ENCODE results near the gene PARD6G.
"Not testable (repeated sequence)": the region's sequence is repeated elsewhere in the genome, so short reads cannot be mapped to it uniquely, and the experiment has no call there.

PARD6G gene

DNA sequence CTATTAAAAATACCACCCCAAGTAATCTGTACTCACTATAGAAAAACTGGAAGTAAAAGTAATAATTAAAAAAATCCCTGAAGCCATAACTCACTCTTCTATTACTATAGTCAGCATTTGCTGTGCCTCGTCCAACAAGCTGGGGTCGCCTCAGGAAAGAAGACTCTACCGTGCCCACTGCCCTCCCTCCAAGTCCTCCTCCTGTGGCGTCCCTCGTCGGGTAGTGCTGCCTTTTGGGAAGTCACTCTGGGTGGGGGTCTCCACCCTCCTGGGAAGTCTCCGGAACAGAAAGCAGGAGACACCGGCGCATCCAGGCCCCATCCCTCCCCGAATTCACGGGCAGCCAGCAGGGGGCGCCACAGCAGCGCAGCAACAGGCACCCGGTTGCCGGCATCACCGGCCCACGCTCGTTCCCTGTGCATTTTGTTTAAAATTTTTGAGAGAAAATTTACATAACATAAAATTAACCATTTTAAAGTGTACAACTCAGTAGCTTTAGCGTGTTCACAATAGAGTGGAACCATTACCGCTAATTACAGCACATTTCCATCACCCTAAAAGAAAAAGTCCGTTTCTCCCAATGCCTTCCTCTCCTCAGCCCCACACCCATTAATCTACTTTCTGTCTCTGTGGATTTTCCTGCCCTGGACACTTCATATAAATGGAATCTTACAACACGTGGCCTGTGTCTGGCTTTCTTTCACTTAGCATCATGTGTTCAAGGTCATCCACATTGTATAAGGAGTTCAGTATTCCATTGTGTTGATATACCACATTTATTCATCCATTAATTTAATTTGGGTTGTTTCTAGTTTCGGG lies 76.1 kb downstream of the PARD6G start:
- no peak for DNase-seq (ENCODE audit: low read depth)

DNA sequence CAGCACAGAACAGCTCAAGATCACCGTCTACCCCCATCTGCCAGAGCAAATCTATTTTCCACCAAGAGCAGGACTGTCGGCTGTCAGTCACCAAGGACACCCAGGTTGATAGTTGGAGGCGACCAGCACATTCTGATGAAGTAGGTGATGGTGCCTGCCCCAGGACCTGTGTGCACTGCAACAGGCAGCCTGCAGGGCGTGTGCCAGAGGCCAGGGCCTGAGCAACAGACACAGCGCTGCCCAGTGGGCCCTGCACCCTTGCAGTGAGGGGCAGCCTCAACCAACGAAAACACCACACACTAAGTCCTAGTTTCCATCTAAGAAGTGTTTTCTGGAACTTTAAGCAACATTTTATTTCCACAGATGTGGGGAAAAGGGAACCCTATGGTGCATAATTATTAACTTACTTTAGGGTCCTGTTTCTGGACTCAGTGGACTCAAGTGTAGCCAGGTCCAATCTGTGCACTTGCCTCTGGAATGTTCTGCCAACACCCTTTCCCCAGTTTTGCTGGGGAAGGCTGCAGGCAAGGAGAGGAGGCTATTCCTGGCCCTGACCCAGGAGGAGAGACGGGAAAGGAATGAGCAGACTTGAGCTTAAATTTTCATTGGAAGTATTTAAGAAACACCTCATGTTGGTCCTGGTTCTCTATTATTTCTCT lies 76.8 kb downstream of the PARD6G start:
- DNase-seq (ENCODE audit: low read depth): no peak

GRCh38 chr18:80169607-80170006 lies 77.7 kb downstream of the PARD6G start:
- no peak for DNase-seq (ENCODE audit: low read depth)

GRCh38 chr18:80168982-80169381 lies 78.3 kb downstream of the PARD6G start:
- no peak for DNase-seq (ENCODE audit: low read depth)

DNA sequence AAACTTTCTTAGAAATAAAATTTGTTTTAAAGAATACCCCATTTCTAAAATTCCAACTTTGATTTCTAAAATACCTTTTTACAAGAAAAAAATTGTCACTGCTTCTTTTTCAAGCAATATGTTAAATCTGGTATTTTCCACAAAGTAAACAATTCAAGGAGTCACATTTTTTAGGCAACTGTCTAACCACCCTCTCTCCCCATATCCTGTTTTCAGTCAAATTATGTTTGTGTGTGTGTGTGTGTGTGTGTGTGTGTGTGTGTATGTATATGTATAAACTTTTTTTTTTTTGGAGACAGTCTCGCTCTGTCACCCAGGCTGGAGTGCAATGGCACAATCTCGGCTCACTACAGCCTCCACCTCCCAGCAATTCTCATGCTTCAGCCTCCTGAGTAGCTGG lies 79.0 kb downstream of the PARD6G start:
- DNase-seq (ENCODE audit: low read depth): no peak

- DNase-seq (ENCODE audit: low read depth): no peak
These were observed 79.4 kb downstream of the PARD6G start for GRCh38 chr18:80167931-80168330.

DNA sequence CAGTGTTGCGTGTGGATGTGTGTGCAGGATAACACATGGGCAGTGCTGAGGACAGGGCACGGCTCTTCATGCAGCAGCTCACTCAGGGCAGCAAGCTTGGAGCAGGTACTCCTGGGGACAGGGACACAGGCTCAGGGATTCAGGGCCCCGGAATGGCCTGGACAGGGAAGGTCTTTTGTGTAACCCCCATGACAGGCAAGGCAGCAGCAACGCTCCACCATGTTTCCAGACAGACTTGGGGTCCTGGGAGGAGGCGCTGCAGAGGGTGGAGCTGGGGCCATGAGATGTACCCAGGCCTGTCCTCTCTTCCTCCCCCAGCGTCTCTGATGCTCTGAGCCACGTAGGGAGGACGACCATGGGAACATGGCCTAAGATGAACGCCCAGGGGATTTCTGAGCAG lies 80.0 kb downstream of the PARD6G start:
- DNase-seq (ENCODE audit: low read depth): no peak

GRCh38 chr18:80166725-80167124 lies 80.6 kb downstream of the PARD6G start:
- no peak for DNase-seq (ENCODE audit: low read depth)

- DNase-seq (ENCODE audit: low read depth): no peak
These were observed 81.1 kb downstream of the PARD6G start for GRCh38 chr18:80166240-80166639.

- DNase-seq (ENCODE audit: low read depth): not testable (repeated sequence)
These were observed 82.5 kb downstream of the PARD6G start for GRCh38 chr18:80164727-80165355.

DNA sequence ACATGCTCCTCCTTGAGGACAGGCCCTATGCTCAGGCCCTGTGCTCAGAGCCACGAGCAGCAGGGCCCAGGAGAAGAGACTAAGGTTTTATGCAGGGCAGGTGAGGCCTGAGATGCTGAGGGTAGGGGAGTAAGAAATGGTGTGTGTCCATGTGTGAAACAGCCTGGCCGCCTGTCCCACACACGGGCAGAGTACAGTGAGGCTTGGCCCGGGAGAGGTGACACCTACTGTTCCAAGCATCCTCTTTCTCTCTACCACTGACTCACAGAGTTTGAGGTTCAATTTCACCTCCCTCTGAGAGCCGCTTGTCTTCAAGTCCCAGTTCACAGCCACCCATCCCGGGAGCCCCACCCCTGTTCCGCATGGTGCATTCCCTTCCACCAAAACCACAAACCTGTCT lies 84.1 kb downstream of the PARD6G start:
- DNase-seq (ENCODE audit: low read depth): no peak

DNA sequence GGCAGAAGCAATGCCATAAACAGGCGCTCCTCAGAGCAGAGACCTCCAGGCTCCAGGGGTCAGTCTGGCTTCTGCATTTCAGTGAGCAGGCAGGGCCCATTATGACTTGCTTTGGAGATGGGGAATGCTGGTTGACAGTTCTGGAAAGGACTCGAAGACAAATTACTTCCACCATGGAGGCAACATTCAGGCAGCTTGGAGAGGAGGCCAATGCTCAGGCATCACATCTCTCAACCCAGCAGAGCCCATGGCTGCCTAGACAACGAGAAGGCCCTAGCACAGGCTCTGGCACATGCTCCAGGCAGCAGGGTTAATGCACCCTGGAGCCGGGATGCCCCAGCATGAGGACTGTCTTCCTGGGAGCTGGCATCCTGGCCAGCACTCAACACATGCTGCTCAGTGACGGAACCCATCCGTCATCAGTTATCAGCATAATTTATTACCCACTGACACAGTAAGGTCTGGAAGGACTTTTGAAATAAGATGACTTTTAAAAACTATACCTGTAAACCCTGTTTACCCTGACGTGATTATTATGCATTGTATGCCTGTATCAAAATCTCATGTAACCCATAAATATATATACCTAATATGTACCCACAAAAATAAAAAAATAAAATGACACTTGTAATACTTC lies 85.4 kb downstream of the PARD6G start:
- DNase-seq (ENCODE audit: low read depth): no peak

DNA sequence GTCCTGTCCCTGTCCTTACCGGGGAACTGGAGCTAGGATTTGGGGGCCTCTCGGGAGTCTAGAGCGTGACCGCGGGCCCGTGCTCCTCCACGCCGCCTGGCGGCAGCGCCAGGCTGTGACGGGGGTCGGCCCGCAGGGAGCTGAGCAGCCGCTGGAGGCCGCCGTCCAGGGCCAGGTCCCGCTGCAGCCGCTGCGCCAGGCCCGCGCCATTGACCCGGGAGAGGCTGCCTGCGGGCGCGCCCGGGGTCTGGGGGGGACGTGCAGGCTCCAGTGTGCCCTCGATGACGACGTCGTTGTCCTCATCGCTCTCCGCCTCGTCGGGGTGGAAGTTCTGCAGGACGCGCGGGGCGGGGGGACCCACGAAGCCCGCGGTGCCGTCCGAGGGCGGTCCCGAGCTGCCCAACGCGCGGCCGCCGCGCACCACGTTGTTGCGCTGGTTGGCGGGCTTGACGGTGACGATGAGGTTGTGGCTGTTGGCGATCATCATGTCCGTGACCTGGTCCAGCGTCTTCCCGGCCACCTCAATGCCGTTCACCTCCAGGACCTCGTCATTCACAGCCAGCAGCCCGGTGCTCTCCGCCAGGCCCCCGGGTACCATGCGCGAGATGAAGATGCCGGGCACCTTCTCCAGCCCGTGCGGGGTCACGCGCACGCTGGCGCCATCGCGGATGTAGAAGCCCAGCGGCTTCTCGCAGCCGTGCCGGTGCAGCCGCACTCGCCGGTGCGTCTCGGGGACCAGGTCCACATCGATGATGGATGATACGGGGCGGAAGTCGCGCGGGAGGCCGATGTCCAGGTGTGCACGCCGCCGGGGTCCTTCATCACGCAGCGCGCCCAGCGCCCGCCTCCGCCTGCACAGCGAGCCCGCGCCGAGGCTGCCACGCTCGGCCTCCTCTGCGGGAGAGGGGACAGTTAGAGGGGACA lies 87.3 kb downstream of the PARD6G start:
- DNase-seq (ENCODE audit: low read depth): no peak

GRCh38 chr18:80158365-80158764 lies 88.9 kb downstream of the PARD6G start:
- DNase-seq (ENCODE audit: low read depth): no peak

DNA sequence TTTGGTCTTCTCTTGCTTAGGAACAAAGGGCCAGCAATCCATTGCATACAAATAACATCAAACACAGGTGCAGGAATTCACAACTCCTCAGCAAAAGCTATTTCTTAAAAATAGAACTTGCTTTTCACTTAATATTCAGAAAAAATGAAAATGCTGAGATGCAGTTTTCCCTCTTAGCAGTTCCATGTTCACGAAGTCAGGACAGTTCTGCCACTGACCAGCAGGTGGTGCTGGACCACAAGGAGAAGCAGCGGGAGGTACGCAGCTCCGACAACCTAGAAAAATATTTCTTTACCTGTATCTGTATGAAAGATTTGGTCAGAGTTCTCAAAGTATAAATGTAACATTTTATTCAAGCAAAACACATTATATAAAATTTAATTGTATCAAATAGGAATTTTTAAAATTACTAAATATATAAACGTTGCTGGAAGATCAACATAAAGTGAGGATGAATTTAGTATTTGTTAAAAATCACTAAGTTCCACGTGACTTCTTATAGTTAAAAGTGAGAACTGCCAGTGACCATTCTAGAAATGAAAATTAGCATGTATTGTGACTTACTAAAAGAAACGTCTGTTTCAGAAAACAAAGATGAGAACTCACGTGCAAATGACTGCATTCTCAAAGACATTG lies 89.5 kb downstream of the PARD6G start:
- DNase-seq (ENCODE audit: low read depth): peak; percentile 67

- DNase-seq (ENCODE audit: low read depth): no peak
These were observed 93.0 kb downstream of the PARD6G start for GRCh38 chr18:80154293-80154692.

DNA sequence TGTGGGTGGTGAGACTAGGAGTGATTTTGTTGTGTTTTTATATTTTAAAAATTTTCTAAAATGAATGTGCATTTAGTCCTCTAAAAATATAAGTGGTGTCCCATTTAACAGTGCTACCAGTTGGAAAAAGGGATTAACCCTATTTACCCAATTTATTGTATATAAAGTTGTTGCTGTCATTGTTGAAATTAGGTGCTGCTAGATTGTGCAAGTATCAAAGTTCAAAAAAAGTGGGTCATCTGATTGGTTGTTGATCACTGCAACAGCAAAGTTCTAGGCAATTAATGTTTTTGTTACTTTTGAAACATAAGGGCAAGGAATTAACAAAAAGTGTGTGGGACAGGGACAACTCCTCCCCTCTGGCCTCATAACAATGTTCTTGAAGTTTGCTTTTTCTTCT lies 97.6 kb downstream of the PARD6G start:
- DNase-seq (ENCODE audit: low read depth): no peak

GRCh38 chr18:80148326-80149199 lies 98.8 kb downstream of the PARD6G start:
- no peak for DNase-seq (ENCODE audit: low read depth)

DNA sequence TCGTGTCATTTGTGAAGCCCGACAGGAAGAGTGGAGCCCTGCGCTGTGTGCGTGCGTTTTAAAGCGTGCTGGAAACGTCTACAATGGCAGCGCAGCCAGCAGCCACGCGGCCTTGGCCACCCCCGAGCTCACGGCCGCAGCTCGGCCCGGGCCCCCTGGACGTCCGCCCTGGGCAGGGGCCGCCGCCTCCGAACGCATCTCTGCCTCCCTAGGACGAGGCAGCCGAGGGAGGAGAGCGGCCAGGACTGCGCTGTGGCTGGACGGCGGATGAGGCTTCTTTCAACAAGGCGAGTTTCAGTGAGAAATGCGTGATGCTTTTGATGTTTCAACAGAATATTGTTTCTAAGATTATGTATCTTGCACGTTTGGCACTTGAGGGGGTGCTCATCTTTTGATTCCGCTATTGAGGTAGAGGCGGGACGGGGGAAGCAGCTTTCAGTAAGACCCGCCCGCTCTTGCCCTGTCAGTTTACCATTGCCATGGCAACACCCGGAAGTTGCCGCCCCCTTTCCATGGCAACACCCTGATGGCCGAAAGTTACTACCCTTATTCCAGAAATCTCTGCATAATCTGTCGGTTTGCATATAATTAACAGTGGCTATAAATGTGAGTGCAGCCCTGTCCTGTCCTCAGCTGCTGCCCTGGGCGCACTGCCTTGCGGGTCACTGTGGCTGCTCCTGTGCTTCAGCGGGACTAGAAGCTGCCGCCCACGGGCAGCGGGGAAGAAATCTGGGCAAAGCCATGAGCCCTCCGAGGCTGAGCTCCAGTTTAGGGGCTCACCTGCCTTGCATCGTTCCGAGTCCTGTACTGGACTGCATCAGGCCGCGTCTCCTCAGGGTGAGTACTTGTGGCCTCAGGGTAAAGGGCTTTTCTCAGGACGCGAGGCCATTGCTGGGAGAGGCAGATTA lies 99.6 kb downstream of the PARD6G start:
- peak; percentile 69 for DNase-seq (ENCODE audit: low read depth)

Measured in activated T-cell treated with anti-CD3 and anti-CD28 coated beads for 24 hours (primary cell).